Heart left ventricle (tissue), 16 donors: Measurements from ENCODE around the gene FBXL7. TPM values are rescaled to one million over a fixed set of nuclear protein-coding genes. Genes with fewer than 3 reads are reported as not detected.

Experiments used
- ATAC-seq, 4 donors: fragments of 200-7000 bp; cut with Tn5 transposase; one replicate each; pipeline ENCODE4 v1.9.1; 2020 to 2022; ENCODE audit warnings: moderate library complexity in 4 of 4, mild to moderate bottlenecking in 3 of 4, moderate number of reproducible peaks in 1 of 4
- DNase-seq, 5 donors: peaks; one replicate each; pipeline ENCODE4 v3.0.0-alpha.2; 2020
- H3K27ac ChIP-seq, 12 donors: fragments of 200-600 bp; sonication (generic) in 4 of 12; one replicate each; pipeline versions ENCODE4 v1.5.0 to v1.8.0; 2016 to 2022; ENCODE audit warnings: mild to moderate bottlenecking in 2 of 12
- H3K27me3 ChIP-seq, 9 donors: fragments of 200-600 bp; sonication (generic) in 2 of 9; one replicate each; pipeline versions ENCODE4 v1.5.1 to v1.8.0; 2016 to 2022; ENCODE audit warnings: mild to moderate bottlenecking in 3 of 9
- H3K36me3 ChIP-seq, 9 donors: fragments of 200-600 bp; sonication (generic) in 2 of 9; one replicate each; pipeline versions ENCODE4 v1.5.0 to v1.8.0; 2018 to 2022; ENCODE audit warnings: mild to moderate bottlenecking in 2 of 9
- H3K4me1 ChIP-seq, 12 donors: fragments of 200-600 bp; sonication (generic) in 4 of 12; one replicate each; pipeline versions ENCODE4 v1.5.0 to v1.8.0; 2016 to 2022; ENCODE audit warnings: mild to moderate bottlenecking in 3 of 12
- H3K4me3 ChIP-seq, 12 donors: fragments of 200-600 bp; sonication (generic) in 4 of 12; one replicate each; pipeline versions ENCODE4 v1.5.0 to v1.8.0; 2017 to 2022; ENCODE audit warnings: mild to moderate bottlenecking in 9 of 12, moderate library complexity in 4 of 12
- H3K9me3 ChIP-seq, 12 donors: fragments of 200-600 bp; sonication (generic) in 4 of 12; one replicate each; pipeline versions ENCODE4 v1.5.0 to v1.8.0; 2016 to 2022; ENCODE audit warnings: mild to moderate bottlenecking in 1 of 12
- POLR2A ChIP-seq, 2 donors: fragments of 450-650 bp; IDR thresholded peaks; one replicate each; pipeline ENCODE4 v1.6.1; 2017; ENCODE audit warnings: antibody characterized with exemption in 2 of 2, mild to moderate bottlenecking in 2 of 2, moderate library complexity in 2 of 2
- WGBS, 4 donors: extraction: QIAGEN DNeasy Blood & Tissue Kit in 2 of 4; methylation state at CpG; one replicate each; pipeline versions ENCODE4 v1.1.5 to v1.1.7; 2013 to 2018; 5-methylcytosine and 5-hydroxymethylcytosine counted together
- intact Hi-C, 10 donors: fragments of 100-400 bp; cut with DNase I; formaldehyde crosslinking; loops; one replicate each; pipeline versions ENCODE4 v1.11.1 to v1.14.2; 2022
- polyA plus RNA-seq, 2 donors: library from polyadenylated mRNA; stranded (reverse); fragments of 200-250 nt; gene quantifications; one replicate each; pipeline ENCODE4 v1.2.3, GENCODE V29; 2013
- total RNA-seq, 9 donors: library from RNA; depleted of rRNA in 2 of 9; stranded (reverse); fragments of >200 nt in 2 of 9; fragmentation: NEBNext Ultra II Directional in 3 of 9; extraction: Animal tissue kit (Norgen Biotek cat#: 25700) in 3 of 9; gene quantifications; one replicate each; pipeline versions ENCODE4 v1.1.0 to v1.2.4, GENCODE V29; 2016 to 2023
- TF ChIP-seq, protein P1 (sequence below), 12 donors: fragments of 200-600 bp; sonication (generic) in 4 of 12; IDR thresholded peaks; one replicate each; pipeline versions ENCODE4 v1.5.0 to v1.8.0; 2018 to 2022; ENCODE audit warnings: antibody characterized with exemption in 12 of 12, mild to moderate bottlenecking in 5 of 12
- donor health status: ischemic (EF 13 %, LVEDD 7.1; RV severe dilation, severe dysfunction).
- donor health status: healthy with polysubstance abuse.
- donor health status: DM: no; HTN: yes; CAD: no.
- donor health status: DM: no; HTN: no; CAD: no.
- donor health status: ischemic (EF 25% LVEDD 6.9; RV normal size, moderate dysfunction).
- donor health status: ischemic (EF 25% LVEDD 5.7; RV mildly dilated, moderate dysfunction).
- donor health status: healthy.
- donor health status: DM: yes; HTN: yes; CAD: no.
- donor health status: ischemic (EF 35%, LVEDD 5.7; RV mildly dilated, moderate dysfunction).
- donor health status: nonischemic (EF 11% LVEDD 7.7; RV severe dilation, severe dysfunction).
- donor health status: DM: yes; HTN: yes; CAD: no.
- donor health status: PGD.
- donor health status: ischemic (EF 29% LVEDD 5.4; RV normal size, mild dysfunction).
- donor health status: nonischemic (EF 23%, LVEDD 6.1; RV moderate dilation, normal function).

Gene FBXL7
- total and polyA plus RNA-seq, 11 donors, result 8.7 to 27.6 (median 24.3) TPM

DNA sequence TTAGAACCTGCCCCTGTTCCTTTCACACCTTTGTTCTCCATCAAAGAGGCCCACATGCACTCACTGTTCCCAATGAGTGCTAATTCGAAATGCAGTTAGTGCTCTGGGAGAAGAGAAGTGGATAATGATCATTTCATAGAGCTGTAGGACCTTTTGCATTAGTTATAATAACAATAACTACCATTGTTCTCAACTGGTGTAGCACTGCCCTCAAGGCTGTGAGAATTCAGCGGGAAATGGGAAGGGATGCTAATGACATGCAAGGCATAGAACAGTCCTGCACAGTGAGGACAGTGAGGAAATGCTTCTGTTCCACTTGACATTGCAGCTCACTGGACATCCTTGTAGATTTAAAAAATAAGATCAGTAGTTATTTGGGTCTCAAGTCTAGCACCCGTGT, 187.4 kb downstream of the FBXL7 start:
- TF ChIP-seq, protein P1, sequence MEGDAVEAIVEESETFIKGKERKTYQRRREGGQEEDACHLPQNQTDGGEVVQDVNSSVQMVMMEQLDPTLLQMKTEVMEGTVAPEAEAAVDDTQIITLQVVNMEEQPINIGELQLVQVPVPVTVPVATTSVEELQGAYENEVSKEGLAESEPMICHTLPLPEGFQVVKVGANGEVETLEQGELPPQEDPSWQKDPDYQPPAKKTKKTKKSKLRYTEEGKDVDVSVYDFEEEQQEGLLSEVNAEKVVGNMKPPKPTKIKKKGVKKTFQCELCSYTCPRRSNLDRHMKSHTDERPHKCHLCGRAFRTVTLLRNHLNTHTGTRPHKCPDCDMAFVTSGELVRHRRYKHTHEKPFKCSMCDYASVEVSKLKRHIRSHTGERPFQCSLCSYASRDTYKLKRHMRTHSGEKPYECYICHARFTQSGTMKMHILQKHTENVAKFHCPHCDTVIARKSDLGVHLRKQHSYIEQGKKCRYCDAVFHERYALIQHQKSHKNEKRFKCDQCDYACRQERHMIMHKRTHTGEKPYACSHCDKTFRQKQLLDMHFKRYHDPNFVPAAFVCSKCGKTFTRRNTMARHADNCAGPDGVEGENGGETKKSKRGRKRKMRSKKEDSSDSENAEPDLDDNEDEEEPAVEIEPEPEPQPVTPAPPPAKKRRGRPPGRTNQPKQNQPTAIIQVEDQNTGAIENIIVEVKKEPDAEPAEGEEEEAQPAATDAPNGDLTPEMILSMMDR (IDR thresholded peaks at IDR 0.05), result no peak
- no peak for TF ChIP-seq POLR2A (IDR thresholded peaks at IDR 0.05)
- ATAC-seq, result no peak
- H3K27me3 ChIP-seq, result no peaks in the 10 kb centered on the region
- intact Hi-C loops, result loop anchor here in 2 of 10 donors (10.0 kb wide), 2 partner anchors 107 to 183 kb away; partner anchors contain the start of gene FBXL7 (in 1 of the 2)
- H3K27ac ChIP-seq, result no peak overlapping the region
- WGBS, 4 donors, result 93 to 95% (median 93%) methylated on average over 3 of the region's 3 CpGs
- no peaks in the 10 kb centered on the region for H3K36me3 ChIP-seq
- no peak for DNase-seq
- no peaks in the 10 kb centered on the region for H3K9me3 ChIP-seq
- H3K4me3 ChIP-seq, result no peak overlapping the region
- peaks cover 0 to 44% (median 30%) of the 10 kb centered on the region in 12 donors for H3K4me1 ChIP-seq

DNA sequence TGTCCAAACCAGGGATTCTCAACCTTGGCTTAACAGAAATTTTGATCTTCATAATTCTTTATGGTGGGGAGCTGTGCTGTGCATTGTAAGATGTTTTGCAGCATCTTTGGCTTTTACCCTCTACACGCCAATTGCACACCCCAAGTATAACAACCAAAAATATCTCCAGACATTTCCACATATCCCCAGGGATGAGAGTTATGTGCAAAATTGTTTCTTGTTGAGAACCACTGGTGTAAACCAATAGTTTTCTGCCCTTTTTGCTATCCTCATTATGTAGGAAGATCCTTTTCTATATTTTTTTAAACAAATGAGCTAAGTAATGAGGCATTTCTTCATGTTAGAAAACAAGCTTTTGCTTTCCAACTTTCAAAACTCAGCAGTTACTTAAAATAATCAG, 189.9 kb downstream of the FBXL7 start:
- intact Hi-C loops, result loop anchor here in 2 of 10 donors (10.0 kb wide), 2 partner anchors 105 to 185 kb away; partner anchors contain the start of gene FBXL7 (in 1 of the 2)
- Histone ChIP-seq H3K4me3 (no peak overlapping the region), H3K4me1 (peaks cover 0 to 44% (median 27%) of the 10 kb centered on the region in 12 donors), H3K27ac (no peak overlapping the region), H3K36me3 (no peaks in the 10 kb centered on the region), H3K9me3 (no peaks in the 10 kb centered on the region), H3K27me3 (no peaks in the 10 kb centered on the region)
- no peak for TF ChIP-seq POLR2A (IDR thresholded peaks at IDR 0.05)
- TF ChIP-seq, protein P1 (IDR thresholded peaks at IDR 0.05), result no peak
- 79 to 92% (median 87%) methylated on average over 1 of the region's 1 CpG for WGBS, 4 donors
- ATAC-seq (no peak), DNase-seq (no peak)

DNA sequence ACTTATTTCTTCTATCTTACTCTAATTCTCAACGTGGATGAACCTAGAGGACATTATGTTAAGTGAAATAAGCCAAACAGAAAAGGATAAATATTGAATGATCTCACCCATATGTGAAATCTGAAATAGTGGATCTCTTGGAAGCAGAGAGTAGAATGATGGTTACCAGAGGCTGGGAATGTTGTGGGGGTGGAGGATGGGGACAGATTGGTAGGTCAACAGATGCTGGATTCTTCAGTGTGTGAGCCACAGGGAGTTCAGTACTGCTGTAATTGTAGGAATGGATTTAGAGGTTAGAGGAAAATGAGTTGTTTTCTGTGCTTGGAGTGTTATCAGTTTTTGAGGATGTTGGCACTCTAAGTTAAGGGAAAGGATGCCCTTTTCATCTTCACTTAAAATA, 190.6 kb downstream of the FBXL7 start:
- no peaks in the 10 kb centered on the region for H3K36me3 ChIP-seq
- H3K4me1 ChIP-seq, result peaks cover 0 to 52% (median 35%) of the 10 kb centered on the region in 12 donors
- DNase-seq (no peak), ATAC-seq (peak in 1 of 4 donors; percentile 45)
- 73 to 81% (median 76%) methylated on average over 1 of the region's 1 CpG for whole genome bisulfite sequencing, 4 donors
- no peak overlapping the region for H3K27ac ChIP-seq
- intact Hi-C loops, result no loop called here
- no peaks in the 10 kb centered on the region for H3K9me3 ChIP-seq
- H3K27me3 ChIP-seq, result no peaks in the 10 kb centered on the region
- TF ChIP-seq, protein P1 (IDR thresholded peaks at IDR 0.05), result no peak
- no peak for TF ChIP-seq POLR2A (IDR thresholded peaks at IDR 0.05)
- no peak overlapping the region for H3K4me3 ChIP-seq

DNA sequence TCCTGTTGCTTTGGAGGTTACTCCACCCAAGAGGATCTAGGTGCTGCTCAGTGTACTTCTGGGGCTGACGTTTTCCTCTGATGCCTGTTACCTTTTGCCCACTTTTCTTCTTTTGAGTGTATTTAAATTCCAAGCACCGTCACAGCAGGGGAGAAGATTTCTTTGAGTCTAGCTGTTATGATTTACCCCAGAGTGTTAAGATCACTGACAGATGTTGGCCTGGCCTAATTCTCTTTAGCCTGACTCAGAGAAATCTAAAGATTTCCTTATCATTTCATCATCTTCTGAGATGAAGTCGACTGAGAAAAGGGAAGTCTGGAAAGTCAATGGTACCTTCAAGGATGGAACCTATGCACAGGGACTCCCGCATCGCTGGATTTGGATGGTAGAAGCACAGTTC, 191.5 kb downstream of the FBXL7 start:
- Histone ChIP-seq H3K27ac (no peak overlapping the region), H3K4me3 (no peak overlapping the region), H3K4me1 (peaks cover 0 to 54% (median 34%) of the 10 kb centered on the region in 12 donors), H3K36me3 (no peaks in the 10 kb centered on the region), H3K9me3 (no peaks in the 10 kb centered on the region), H3K27me3 (no peaks in the 10 kb centered on the region)
- intact Hi-C loops, result no loop called here
- 58 to 76% (median 68%) methylated on average over 5 of the region's 5 CpGs for WGBS, 4 donors
- no peak for DNase-seq
- ATAC-seq, result no peak
- TF ChIP-seq, protein P1 (IDR thresholded peaks at IDR 0.05), result no peak
- no peak for TF ChIP-seq POLR2A (IDR thresholded peaks at IDR 0.05)
